ENCODE measurements around the gene ST7. TPM values are rescaled to one million over a fixed set of nuclear protein-coding genes. Genes with fewer than 3 reads are reported as not detected.

Gene ST7
- total RNA-seq, 1 experiment from 2014 or later: 19.6 TPM

DNA sequence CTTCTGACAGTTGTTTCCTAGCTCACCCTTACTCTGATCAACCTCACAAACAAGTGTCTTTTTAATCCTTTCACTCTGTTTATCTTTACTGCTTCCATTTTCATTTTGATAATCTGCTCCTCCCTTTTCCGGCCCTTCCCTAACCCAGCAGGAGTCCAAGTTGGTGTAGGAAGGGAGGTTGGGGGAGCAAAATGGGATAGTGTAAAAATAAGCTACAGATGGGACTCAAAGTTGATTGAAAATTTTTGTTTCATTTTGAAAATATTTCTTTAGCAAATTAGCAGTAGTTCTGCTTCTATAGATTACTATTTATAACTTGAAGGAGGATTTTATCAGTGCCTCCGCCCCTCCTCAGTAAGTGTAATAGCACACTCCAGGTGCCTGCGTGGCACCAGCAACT is 257.6 kb downstream of the ST7 start:
- no peak overlapping the region for H3K4me3 ChIP-seq (ENCODE audit: low read depth in 2 of 2, low read length in 2 of 2)
- H3K36me3 ChIP-seq (ENCODE audit: control insufficient read depth, insufficient read depth, low read length): no peaks in the 10 kb centered on the region
- H3K27ac ChIP-seq (ENCODE audit: low read length): no peak overlapping the region
- H3K9me3 ChIP-seq (ENCODE audit: control insufficient read depth, insufficient read depth, low read depth, low read length): no peaks in the 10 kb centered on the region
- BruUV-seq (replicated peaks): no TSS peak
- DNase-seq (ENCODE audit: low read depth, low spot score): no peak
- ATAC-seq: no peak
- H3K27me3 ChIP-seq (ENCODE audit: control insufficient read depth, insufficient read depth, low read length): no peaks in the 10 kb centered on the region
- H3K4me1 ChIP-seq (ENCODE audit: control insufficient read depth, insufficient read depth, low read length): no peaks in the 10 kb centered on the region; the same call in 1 of the 2 replicates
- intact Hi-C loops (cut with micrococcal nuclease; ENCODE audit: unreplicated experiment) (no loop called here), in situ Hi-C loops (cut with HindIII; ENCODE audit: low pct_unique_long_range_greater_than_20kb, low sequenced_read_pairs) (no loop called here)
- ChIA-PET POLR2A (no interaction called here), CTCF (no interaction called here)
- no peak for TF ChIP-seq SIN3A (IDR thresholded peaks at IDR 0.05; ENCODE audit: borderline replicate concordance, insufficient read depth, low read depth, low read length)
- TF ChIP-seq TCF7L2 (IDR thresholded peaks at IDR 0.05; ENCODE audit: low read depth, low read length): no peak
- TF ChIP-seq, protein P1, sequence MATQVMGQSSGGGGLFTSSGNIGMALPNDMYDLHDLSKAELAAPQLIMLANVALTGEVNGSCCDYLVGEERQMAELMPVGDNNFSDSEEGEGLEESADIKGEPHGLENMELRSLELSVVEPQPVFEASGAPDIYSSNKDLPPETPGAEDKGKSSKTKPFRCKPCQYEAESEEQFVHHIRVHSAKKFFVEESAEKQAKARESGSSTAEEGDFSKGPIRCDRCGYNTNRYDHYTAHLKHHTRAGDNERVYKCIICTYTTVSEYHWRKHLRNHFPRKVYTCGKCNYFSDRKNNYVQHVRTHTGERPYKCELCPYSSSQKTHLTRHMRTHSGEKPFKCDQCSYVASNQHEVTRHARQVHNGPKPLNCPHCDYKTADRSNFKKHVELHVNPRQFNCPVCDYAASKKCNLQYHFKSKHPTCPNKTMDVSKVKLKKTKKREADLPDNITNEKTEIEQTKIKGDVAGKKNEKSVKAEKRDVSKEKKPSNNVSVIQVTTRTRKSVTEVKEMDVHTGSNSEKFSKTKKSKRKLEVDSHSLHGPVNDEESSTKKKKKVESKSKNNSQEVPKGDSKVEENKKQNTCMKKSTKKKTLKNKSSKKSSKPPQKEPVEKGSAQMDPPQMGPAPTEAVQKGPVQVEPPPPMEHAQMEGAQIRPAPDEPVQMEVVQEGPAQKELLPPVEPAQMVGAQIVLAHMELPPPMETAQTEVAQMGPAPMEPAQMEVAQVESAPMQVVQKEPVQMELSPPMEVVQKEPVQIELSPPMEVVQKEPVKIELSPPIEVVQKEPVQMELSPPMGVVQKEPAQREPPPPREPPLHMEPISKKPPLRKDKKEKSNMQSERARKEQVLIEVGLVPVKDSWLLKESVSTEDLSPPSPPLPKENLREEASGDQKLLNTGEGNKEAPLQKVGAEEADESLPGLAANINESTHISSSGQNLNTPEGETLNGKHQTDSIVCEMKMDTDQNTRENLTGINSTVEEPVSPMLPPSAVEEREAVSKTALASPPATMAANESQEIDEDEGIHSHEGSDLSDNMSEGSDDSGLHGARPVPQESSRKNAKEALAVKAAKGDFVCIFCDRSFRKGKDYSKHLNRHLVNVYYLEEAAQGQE (IDR thresholded peaks at IDR 0.05; ENCODE audit: insufficient read depth in 1 of 2, low read depth in 2 of 2, low read length in 1 of 2): no peak
- TF ChIP-seq POLR2AphosphoS5 (IDR thresholded peaks at IDR 0.05; ENCODE audit: low read depth, low read length): no peak

DNA sequence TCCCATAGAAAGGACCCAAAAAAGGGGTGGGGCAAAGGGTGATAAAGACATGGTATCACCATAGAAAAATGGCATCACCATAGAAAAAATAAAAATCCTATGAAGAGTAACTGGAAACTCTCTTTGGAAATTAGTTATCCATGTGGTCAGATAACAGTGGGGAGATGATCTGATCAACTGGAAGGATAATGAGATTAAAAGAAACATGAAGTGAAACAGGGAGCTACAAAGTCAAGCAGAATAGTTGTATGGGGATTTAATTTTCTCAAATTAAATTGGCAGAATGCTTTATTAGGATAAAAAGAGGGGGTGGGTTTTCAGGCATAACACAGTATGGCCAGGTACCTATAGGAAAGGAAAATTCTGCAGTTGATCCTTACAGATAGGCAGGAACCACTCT is 258.3 kb downstream of the ST7 start:
- Histone ChIP-seq H3K27ac (ENCODE audit: low read length) (no peak overlapping the region), H3K4me1 (ENCODE audit: control insufficient read depth, insufficient read depth, low read length) (no peaks in the 10 kb centered on the region; the same call in 1 of the 2 replicates), H3K4me3 (ENCODE audit: low read depth in 2 of 2, low read length in 2 of 2) (no peak overlapping the region), H3K36me3 (ENCODE audit: control insufficient read depth, insufficient read depth, low read length) (no peaks in the 10 kb centered on the region), H3K27me3 (ENCODE audit: control insufficient read depth, insufficient read depth, low read length) (no peaks in the 10 kb centered on the region), H3K9me3 (ENCODE audit: control insufficient read depth, insufficient read depth, low read depth, low read length) (no peaks in the 10 kb centered on the region)
- ATAC-seq: no peak
- BruUV-seq (replicated peaks): no TSS peak
- no peak for DNase-seq (ENCODE audit: low read depth, low spot score)
- in situ Hi-C loops (cut with HindIII; ENCODE audit: low pct_unique_long_range_greater_than_20kb, low sequenced_read_pairs): no loop called here
- ChIA-PET CTCF (no interaction called here), POLR2A (no interaction called here)
- TF ChIP-seq SIN3A (IDR thresholded peaks at IDR 0.05; ENCODE audit: borderline replicate concordance, insufficient read depth, low read depth, low read length) (no peak), POLR2AphosphoS5 (IDR thresholded peaks at IDR 0.05; ENCODE audit: low read depth, low read length) (no peak), TCF7L2 (IDR thresholded peaks at IDR 0.05; ENCODE audit: low read depth, low read length) (no peak)
- TF ChIP-seq, protein P1 (IDR thresholded peaks at IDR 0.05; ENCODE audit: insufficient read depth in 1 of 2, low read depth in 2 of 2, low read length in 1 of 2): no peak
- TF ChIP-seq, protein P2, sequence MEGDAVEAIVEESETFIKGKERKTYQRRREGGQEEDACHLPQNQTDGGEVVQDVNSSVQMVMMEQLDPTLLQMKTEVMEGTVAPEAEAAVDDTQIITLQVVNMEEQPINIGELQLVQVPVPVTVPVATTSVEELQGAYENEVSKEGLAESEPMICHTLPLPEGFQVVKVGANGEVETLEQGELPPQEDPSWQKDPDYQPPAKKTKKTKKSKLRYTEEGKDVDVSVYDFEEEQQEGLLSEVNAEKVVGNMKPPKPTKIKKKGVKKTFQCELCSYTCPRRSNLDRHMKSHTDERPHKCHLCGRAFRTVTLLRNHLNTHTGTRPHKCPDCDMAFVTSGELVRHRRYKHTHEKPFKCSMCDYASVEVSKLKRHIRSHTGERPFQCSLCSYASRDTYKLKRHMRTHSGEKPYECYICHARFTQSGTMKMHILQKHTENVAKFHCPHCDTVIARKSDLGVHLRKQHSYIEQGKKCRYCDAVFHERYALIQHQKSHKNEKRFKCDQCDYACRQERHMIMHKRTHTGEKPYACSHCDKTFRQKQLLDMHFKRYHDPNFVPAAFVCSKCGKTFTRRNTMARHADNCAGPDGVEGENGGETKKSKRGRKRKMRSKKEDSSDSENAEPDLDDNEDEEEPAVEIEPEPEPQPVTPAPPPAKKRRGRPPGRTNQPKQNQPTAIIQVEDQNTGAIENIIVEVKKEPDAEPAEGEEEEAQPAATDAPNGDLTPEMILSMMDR (IDR thresholded peaks at IDR 0.05): no peak
- intact Hi-C loops (cut with micrococcal nuclease; ENCODE audit: unreplicated experiment): loop anchor here (2.0 kb wide), 1 partner anchor 173 kb away; no protein-coding TSS in a partner anchor

All from Panc1 (cell line).